ENCODE data around the gene EXOC2.

DNA sequence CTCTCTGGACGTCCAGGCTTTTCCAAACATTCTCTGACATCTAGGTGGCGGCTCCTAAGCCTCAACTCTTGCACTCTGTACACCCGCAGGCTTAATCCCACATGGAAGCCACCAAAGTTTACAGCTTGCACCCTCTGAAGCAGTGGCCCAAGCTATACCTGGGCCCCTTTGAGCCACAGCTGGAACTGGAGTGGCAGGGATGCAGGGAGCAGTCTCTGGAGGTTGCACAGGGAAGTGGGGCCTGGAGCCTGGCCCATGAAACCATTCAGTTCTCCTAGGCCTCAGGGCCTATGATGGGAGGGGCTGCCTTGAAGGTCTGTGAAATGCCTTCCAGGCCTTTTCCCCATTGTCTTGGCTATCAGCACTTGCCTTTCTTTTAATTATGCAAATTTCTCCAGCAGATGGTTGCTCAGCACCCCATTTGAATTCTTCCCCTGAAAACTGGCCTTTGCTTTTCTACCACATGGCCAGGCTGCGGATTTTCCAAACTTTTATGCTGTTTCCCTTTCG, 236.5 kb downstream of the EXOC2 start:
- no peak for TF ChIP-seq CTCF (IDR thresholded peaks at IDR 0.05)
- TF ChIP-seq POLR2A (IDR thresholded peaks at IDR 0.05), result no peak

Measured in lower leg skin (tissue), 3 donors.